ENCODE data around the gene USP22.

USP22 gene

DNA sequence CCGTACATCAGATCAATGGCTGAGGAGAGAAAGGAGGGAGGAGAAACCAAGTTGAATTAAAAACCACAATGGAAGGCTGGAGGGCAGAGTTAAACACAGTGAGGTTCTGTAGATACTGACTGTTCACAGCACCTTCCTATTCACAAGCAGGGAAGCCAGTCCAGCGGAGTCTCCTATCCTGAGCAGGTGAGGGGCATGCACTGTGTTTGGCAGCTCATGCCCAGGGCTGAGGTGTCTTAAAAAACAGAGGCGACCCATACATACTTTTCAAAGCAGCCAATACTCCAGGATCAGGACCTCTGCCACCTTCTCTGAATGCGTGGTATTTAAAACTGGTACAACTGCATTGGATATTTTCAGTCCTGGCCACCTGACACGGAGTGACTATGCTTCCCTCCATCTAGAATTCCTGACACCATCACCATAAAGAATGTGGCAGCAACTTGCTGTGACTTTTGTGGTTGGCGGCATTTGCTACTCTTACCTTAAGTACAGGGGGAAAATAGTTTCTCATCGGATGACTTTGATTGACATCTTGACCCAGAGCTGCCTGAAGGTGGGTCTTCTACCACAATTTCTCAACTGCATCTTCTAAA lies 21.5 kb downstream of the USP22 start:
- no peak for DNase-seq (ENCODE audit: low read depth in 3 of 3, low spot score in 1 of 3)

DNA sequence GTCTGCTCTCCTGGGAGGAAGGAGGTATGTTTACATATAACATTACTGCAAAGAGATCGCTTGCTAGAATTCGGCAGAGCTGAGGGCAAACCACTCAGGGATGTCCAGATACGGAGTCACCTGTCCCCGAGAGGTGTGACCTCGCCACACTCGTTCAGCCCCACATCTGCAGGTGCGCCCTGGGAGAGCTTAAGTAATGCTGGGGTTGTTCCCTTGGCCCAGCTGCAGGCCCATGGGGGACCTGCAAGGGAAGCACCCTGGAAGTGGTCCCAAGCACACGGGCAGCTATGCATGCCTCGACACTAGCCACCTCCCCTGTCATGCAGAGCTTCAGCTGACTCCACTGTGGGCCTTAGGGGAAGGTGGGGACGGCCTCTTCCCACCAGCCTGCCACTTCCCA lies 22.2 kb downstream of the USP22 start:
- no peak for DNase-seq (ENCODE audit: low read depth in 3 of 3, low spot score in 1 of 3)

DNA sequence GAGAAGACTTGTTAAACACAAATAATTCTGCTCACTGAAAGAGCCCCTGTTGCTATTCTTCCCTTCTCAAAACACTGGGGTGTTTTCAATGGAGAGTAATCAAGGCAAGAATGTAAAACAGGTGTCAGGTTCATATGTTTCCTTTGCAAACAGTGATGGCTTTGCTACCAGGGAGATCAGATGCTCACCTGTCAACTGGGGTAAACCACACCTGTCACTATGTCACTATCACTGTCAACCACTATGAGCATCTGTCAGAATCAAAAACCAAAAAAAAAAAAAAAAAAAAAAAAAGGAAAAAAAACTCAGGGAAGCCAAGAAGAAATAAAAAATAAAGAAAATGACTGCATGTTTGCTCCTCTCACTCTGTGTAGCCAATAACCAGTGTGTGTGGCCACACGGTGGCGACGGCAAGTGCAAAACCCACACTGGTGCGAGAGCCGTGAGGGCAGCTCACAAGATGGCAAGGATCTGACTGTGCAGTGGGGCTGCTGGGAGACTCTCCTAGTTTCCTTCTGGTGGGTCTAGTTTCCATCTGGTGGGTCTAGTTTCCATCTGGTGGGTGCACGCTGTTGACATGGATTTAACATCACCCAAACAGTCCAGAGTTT lies 22.7 kb downstream of the USP22 start:
- DNase-seq (ENCODE audit: low read depth in 3 of 3, low spot score in 1 of 3), result no peak

DNA sequence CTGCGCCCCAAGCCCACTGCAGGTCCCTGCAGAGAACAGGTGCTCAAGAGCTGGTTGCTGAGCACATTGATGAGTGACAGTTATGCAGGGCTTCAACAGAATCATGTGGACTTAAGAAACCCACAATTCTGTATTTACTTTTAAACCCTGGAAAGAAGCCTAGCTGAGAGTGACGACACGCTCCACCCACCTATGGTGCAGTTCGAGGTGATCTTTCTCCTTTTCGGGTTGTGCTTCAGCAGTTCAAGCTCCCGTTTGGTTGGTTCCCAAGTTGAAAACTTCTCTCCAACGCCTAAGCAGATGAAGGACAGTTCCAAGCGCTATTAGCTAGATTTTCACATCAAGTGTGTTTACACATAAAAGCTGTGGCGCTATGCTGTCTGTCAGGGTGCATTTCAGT lies 23.9 kb downstream of the USP22 start:
- no peak for DNase-seq (ENCODE audit: low read depth in 3 of 3, low spot score in 1 of 3)

DNA sequence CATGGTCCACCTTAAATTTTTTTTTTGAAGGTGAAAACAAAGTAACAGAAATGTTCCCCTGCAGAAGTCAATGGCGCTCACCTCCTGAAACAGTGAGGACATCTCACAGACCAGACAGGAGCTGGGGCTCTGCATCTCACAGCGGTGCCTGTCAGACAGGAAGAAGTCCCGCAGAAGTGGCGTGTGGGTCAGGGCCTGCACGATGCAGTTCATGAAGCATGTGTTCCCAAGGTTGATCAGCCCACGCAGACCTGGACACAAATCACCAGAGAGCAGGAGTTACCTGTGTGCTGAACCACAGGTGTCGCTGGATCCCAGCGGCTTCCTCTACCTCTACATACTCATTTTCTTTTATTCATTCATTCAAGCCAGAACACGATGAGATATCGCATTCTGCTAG lies 24.9 kb downstream of the USP22 start:
- DNase-seq (ENCODE audit: low read depth in 3 of 3, low spot score in 1 of 3), result no peak

DNA sequence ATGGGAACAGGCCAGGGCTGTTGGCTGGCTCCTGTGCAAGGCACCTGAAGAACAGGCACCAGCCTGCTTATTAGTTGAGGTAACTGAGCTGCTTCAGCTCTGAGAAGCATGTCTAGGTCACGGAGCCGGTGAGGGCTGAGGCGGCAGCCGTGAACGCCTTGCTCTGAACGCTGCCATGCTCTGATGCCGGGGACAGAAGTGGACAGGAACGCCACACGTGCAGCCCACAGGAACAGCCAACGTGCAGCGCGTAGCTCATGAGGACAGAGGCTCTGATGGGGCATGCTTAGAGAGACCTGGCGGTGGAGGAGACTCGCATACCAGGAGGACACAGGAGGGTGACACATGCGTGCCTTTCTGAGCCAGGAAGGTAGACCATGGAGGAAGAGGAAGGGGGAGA lies 25.6 kb downstream of the USP22 start:
- DNase-seq (ENCODE audit: low read depth in 3 of 3, low spot score in 1 of 3), result no peak

DNA sequence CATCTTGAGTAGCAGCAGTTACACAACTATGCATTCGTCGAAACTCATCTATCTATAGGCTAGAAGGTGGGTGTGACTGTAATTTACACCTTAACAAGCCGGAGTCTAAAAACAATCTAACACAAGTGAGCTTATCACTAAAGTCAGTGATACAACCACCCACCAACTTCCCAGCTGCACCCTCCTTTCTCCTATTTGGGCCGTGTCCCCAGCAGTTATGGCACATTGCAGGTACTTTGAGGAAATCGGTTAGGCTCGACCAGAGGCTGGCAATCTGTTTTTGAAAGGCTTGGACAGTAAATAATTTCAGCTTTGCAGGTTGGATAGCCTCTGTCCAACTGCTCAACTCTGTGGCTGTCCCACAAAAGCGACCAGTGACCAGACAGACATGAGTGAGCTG lies 26.0 kb downstream of the USP22 start:
- DNase-seq (ENCODE audit: low read depth in 3 of 3, low spot score in 1 of 3), result no peak

DNA sequence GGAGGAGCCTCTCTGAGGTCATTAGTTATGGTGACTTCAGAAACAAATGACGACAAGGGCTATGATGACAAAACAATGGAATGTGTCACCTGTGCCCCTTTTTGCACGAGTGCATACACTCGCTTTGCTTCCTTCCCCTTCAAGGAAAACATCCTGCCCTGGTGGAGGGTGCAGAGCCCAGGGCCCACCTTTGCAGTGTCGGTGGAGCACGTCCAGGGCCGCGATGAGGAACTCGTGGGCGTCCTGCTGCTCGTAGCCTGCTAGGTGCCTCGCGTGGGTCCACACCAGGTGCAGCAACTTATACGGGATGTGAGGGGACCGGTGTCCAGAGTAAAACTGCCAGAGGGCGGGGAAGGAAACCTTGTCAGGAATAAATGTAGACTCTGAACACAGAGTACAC lies 27.2 kb downstream of the USP22 start:
- DNase-seq (ENCODE audit: low read depth in 3 of 3, low spot score in 1 of 3), result no peak

DNA sequence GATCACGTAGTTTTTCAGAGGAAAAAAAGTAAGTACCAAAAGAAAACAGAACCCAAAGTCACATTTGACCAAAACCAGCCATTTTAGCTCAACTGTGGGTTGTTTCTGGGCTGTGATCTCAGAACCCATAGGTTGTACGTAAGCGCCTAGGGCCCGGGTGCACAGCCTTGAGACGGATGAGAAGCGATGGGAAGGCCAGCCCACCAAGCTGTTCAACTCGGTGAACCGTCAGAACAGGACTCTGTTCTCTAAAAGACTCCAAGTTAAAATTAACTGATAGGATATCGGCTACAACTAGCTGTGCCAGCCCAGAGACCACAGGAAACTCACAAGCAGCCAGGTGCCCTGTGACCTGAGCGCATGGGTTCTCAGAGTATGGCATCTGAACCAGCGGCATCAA lies 28.3 kb downstream of the USP22 start:
- DNase-seq (ENCODE audit: low read depth in 3 of 3, low spot score in 1 of 3), result no peak

DNA sequence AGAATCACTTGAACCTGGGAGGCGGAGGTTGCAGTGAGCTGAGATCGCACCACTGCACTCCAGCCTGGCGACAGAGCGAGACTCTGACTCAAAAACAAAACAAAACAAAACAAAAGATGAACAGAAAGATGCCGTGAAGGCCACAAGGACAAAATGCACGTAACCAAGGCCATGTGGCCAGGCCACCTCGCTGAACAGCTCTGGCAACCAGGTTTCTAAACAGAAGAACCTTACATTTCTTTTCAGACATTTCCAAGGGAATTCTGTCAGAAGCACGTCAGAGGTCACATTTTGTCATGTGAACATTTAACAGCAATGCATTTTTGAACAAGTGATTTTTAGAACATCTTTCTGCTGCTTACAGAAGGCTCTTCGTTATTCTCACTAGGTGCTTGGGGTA lies 28.8 kb downstream of the USP22 start:
- DNase-seq (ENCODE audit: low read depth in 3 of 3, low spot score in 1 of 3), result no peak

DNA sequence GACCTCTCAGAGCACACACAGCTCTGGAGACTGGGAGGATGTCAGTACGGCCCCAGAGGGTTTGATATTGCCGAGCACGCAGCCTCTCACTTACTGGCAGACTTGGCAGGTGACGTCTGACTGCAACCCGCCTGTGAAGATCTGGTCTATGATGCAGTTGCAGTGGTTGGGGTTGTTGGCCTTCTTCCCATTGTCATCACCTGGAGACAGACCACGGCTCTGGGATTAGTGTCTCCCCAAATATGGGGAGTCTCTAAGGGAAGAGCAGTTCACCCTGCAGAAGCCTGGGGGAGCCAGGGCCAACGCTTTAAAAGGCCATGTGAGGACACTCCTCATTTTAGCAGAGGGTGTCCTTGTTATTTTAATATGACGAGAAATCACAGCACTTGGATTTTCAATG lies 30.1 kb downstream of the USP22 start:
- DNase-seq (ENCODE audit: low read depth in 3 of 3, low spot score in 1 of 3), result no peak

DNA sequence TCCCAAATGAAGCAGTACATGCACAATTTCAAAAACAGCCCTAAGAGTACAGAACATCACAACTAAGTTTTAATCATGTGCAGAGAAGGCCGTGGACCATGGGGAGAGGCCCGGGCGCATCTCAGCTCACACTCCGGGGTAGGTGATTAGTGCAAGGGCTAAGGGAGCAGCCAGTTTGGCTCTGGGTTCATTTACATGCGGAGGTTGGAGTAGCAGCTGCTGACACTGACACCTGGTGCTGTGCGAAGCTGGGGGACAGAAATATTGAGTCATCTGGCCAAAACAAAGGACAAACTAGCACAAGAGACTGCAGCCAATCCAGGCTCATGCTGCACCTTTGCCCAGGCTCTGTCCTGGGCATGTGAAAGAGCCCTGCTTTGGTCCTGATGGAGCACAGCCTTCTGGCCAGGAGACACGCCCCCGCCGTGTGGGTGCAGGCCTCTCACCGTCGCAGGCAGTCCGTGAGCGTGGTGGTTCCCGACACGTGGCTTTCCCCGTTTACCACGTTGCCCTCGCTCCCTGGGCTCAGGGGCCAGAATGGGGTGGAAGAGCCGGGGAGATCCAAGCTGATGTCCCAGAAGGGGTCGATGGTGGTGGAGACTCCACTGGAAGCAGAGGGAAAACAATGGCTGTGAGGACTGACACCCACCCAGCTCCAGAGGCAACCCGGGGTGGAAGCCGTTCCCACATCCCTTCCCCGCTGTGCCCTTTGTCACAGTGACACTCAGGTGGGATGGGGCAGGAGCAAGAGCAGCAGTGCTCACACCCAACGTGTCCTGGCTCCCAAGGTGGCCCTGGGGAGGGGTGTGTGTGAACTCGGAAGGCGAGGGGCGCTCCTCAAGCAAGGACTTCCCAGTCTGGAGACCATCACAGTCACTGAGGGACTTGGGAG lies 31.9 kb downstream of the USP22 start:
- DNase-seq (ENCODE audit: low read depth in 3 of 3, low spot score in 1 of 3), result no peak

DNA sequence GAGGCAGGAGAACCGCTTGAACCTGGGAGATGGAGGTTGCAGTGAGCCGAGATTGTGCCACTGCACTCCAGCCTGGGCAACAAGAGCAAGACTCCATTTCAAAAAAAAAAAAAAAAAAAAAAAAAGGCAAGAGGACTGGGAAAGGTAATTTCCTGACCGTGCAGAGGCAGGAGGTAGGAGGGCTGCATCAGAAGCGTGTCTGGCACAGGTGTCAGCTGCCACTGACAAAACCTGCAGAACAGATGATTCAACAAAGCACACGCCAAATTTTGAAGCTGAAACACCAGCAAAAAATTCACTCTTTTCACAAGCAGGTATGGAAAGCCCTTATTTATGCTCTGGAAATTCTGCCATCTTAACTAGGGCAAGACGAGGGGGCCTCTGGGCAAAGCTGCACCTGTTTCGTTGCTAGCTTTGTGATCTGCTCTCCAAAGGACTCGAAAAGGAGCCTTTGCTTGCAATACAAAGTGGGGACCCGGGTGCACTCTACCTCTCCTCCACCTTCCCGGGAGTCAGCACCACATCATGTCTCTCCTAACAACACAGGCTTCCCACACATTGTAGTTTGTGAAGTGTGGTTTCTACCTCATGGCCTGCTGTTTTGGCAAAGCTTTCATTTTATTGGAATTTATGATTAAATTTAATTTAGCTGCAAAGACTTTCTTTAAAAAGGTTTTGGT lies 33.7 kb downstream of the USP22 start:
- DNase-seq (ENCODE audit: low read depth in 3 of 3, low spot score in 1 of 3), result no peak

DNA sequence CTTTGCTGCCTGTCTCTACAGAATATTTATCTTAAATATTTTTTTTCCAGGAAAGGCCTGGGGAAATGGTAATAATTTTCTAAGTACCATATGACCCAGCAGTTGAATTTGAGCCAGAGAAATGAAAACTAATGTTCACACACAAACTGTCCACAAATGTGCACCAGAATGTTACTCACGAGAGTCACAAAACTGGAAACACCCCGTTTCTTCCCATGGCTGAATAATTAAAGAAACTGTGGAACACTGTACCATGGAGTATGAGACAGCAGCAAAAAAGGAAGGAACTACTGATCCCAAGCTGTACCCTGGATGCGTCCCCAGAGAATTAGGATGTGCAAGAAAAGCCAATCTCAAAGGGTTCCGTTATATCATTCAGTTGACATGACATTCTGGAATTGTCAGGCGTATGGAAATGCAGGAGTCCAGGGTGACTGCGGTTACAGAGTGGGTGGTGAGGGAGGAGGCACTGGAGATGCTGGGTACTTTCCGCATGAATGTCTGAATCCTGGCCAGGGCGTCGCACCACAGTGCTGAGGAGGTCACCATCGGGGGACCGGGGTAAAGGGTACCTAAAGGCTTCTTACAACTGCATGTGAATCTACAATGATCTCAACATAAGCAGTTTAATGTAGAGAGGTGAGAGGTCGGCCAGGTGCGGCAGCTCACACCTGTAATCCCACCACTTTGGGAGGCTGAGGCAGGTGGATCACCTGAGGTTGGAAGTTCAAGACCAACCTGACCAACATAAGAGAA lies 34.5 kb downstream of the USP22 start:
- DNase-seq (ENCODE audit: low read depth in 3 of 3, low spot score in 1 of 3), result no peak

DNA sequence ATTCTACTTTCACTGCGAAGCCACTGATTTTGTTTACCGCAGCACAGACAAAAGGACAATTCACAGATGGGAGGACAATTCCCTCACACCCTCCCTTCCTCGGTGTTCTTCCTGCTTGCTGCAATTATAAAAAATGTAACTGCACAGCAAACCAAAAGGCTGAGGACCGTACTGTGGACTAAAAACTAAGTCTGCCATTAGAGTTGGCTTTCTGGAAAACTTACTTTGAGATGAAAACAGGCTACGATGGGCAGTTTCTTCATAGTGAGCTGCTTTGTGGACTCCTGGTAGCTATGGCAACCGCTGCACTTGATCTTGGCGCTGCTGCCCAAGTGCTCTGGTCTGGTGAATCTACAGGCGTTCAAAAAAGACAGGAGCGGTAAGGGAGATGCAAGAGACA lies 35.2 kb downstream of the USP22 start:
- DNase-seq (ENCODE audit: low read depth in 3 of 3, low spot score in 1 of 3), result no peak

DNA sequence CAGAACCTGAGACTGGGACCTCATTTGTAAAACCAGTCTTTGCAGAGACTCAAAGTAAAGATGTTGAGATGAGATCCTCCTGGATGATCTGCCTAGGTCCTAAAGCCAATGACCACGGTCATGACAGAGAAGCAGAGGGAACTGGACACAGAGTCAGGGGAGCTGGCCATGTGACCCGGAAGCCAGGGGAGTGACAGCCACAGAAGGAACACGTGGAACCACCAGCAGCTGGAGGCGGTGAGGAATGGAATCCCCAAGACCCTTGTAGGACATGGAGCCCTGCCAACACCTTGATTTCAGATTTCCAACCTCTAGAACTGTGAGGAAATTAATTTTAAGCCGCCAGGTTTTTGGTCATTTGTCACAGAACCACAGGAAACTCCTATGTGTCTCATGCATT lies 37.0 kb downstream of the USP22 start:
- no peak for DNase-seq (ENCODE audit: low read depth in 3 of 3, low spot score in 1 of 3)

DNA sequence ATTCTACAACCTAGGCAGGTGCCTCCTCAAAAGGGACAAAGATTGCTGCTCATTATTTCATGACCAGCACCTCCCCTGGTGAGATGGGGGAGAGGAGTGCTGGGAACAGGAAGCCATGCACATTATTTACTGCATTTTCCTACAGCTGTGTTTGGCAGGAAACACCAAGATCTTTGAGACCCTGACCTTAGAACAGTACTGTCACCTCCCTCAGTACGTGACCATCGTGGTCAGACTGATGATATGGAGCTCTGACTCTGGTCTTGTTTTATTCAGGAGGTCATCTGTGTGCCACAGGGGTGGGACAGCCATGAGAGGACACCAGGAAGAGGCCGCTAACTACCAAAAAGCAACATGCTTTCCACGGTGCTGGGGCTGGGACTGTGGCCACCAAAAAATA lies 37.4 kb downstream of the USP22 start:
- no peak for DNase-seq (ENCODE audit: low read depth in 3 of 3, low spot score in 1 of 3)

DNA sequence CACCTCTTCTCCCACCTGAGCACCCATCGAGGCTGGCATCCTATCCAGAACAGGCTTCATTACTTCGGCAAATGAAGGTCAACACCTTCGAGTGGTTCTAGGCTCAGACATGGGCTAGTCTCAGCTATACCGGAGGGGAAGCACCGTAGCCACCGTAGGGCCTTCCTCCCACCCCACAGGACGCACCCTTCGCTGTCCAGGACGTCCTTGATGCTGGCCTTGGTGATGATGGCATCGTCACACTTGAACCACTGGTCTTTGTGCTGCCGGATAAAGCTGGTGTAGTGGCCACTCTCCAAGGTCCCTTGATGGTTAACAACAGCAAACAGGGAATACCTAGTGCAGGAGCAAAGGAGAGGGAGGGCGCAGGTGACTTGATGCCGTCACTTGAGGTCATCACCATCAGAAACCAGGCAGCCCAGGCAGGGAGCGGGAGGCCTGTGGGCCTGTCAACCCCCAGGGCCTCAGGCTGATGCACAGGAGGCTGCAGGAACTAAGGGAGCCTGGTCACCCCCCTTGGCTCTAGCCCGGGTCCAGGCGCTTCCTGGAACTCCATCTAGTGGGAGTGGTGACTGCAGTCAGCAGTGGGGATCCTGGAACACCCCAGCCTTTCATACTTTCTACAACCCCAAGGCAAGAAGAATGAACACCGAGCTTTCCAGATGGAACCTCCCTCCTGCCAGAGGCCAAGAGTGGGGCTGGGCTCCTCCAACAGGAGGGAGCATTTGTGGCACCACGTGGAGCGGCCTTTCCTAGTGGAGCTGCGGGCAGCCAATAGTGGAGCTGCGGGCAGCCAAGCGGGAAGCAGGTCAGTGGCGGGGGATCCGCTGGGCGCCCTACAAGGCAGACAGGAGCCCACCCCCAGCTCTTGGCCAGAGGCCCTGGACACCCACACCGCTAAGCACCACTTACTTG lies 38.5 kb downstream of the USP22 start:
- DNase-seq (ENCODE audit: low read depth in 3 of 3, low spot score in 1 of 3), result no peak

DNA sequence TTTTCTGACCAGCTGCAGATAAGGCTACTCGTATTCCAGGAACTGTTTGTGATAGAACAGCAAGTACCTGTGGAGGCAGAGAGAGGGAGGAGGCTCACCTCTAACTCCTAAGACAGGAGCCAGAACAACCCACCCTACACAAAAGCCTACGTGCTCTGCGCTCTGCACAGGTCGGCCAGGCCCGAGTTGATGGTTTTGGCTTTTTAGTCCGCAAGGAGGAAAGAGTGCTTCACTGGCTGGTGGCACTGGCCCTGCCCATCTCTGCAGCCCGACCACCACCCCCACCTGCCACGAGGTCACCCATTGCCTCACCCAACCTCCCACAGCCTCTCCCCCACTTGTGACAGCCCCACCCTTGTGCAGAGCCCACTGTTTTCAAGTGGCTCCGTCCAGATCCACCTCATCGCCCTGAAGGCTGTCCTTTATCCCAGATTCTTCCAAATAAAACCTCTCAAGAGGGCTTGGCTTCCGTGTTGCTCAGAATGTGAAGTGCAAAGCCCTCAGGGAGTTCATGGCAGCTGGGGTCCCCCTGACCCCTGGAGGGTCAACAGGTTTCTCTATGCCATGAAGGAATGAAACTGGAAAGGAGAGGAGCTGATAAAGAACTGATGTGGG lies 39.7 kb downstream of the USP22 start:
- DNase-seq (ENCODE audit: low read depth in 3 of 3, low spot score in 1 of 3), result no peak
